DND-41 (cell line): ENCODE results near the gene ROBO2.

ENCODE experiments used
- EZH2 ChIP-seq: IDR thresholded peaks from 3 replicates; pipeline ENCODE4 v1.6.1; 2012; ENCODE audit warnings: borderline replicate concordance, low read depth, mild to moderate bottlenecking, moderate library complexity, low read length, inconsistent platforms; ENCODE audit not compliant: severe bottlenecking
- TF ChIP-seq, protein P1 (sequence below): IDR thresholded peaks from 2 replicates; pipeline ENCODE4 v1.5.1; 2012; ENCODE audit warnings: borderline replicate concordance, low read length, moderate library complexity, mild to moderate bottlenecking; ENCODE audit not compliant: poor library complexity, severe bottlenecking; ENCODE audit errors: extremely low read depth

DNA sequence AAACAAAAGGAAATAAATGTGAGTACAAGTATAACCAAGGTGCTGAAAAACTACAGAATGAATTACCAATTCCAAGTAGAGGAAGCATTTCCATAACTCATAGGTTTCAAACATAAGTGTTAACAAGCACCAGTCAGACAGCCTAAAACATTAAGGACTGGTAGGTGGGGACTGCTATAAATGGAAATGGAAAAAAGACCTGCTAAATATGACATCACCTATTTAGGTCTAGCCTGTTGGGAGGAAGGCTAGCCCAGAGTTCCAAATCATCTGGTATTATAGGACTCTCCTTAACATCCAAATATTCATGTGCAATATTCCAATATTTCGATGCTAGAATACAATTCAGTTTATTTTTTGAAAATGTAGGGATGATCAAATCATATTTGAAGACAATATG is 560.0 kb downstream of the ROBO2 start:
- TF ChIP-seq, protein P1, sequence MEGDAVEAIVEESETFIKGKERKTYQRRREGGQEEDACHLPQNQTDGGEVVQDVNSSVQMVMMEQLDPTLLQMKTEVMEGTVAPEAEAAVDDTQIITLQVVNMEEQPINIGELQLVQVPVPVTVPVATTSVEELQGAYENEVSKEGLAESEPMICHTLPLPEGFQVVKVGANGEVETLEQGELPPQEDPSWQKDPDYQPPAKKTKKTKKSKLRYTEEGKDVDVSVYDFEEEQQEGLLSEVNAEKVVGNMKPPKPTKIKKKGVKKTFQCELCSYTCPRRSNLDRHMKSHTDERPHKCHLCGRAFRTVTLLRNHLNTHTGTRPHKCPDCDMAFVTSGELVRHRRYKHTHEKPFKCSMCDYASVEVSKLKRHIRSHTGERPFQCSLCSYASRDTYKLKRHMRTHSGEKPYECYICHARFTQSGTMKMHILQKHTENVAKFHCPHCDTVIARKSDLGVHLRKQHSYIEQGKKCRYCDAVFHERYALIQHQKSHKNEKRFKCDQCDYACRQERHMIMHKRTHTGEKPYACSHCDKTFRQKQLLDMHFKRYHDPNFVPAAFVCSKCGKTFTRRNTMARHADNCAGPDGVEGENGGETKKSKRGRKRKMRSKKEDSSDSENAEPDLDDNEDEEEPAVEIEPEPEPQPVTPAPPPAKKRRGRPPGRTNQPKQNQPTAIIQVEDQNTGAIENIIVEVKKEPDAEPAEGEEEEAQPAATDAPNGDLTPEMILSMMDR, result no peak
- TF ChIP-seq EZH2, result no peak
